SIG-M5 (cell line): ENCODE results near the gene NOL12.
"Not testable (repeated sequence)": the region's sequence is repeated elsewhere in the genome, so short reads cannot be mapped to it uniquely, and the experiment has no call there.

Experiments
- DNase-seq: peaks from one replicate; lab custom pipeline; 2025; lab: John Stamatoyannopoulos, UW

The NOL12 gene

DNA sequence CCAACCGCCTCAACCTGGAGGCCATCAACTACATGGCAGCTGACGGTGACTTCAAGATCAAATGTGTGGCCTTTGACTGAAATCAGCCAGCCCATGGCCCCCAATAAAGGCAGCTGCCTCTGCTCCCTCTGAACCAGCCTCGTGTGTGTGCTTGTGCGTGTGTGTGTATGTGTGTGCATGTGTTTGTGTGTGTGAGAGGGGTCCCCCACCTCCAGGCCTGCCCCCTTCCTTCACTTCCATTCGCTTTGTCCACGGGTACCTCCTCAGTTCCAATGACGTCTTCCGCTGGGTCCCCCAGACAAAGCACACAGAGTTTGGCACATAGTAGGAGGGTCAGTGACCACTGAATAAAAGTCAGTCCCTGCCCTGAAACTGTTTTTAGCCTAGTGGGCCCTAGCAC is 6.5 kb upstream of the NOL12 start:
- DNase-seq: no peak

DNA sequence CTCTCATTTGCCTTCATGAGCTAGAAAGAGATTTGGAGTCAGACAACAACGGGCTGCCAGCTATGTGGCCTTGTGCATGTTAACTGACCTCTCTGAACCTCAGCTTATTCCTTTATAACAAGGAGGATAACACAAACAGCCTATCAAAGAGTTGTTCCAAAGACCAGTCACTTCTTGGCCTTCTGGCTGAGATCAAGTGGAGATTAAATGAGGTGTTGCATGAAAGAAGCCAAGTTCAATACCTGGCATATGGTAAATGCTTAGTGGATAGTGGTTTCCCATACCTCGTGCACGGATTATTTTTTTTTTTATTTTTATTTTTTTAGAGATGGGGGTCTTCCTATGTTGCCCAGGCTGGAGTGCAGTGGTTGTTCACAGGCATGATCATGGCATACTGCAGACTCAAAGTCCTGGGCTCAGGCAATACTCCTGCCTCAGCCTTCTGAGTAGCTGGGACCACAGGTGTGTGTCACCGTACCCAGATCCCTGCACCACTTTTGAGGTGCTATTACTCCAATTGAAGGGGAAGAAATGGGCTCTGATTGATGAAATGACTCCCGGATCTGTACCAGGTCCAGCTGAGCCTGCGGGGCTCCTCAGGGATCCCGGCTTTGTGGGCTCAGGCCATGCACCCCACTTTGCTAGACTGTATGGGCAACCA is 5.8 kb upstream of the NOL12 start:
- no peak for DNase-seq

DNA sequence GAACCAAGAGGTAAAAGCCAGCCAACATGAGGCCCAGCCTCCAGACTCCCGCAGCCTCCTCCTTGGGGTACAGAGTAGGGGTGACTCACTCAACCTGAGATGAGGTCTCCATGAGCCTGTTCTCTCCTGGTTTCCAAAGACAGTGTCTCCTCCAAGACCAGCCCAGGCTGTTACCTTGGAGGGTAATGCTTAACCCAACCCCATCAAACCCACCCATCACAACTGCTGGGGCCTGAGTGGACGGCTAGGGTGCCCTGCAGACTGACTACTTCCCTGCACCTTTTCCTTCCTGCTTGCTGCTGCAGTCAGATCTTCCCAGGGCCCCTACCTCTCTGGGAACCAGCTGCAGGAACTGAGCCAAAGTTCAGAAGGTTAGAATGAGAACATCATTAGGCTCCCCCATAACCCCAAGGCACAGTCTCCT is 5.1 kb upstream of the NOL12 start:
- DNase-seq: no peak

DNA sequence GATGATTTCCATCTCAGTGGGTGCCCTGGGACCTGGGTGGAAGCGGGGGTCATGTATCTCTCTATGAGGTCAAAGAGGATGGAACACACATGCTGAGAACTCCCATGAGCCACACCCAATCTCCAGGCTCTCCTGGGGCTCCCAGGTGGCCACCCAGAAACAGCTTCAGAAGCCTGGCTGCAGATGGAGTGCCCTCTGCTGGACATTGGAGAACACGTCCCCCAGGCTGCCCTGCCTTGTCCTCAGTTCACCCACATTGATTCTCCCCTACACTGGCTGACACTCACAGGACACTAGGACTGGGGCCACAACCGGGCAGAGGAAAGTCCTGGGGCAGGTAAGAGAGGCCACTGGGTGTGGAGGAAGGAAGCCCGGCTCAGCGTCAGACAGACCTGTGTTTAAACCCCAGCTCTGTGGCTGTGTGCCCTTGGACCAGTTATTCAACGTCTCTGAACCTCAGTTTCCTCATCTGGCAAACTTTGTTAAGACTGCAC is 4.5 kb upstream of the NOL12 start:
- DNase-seq: no peak

DNA sequence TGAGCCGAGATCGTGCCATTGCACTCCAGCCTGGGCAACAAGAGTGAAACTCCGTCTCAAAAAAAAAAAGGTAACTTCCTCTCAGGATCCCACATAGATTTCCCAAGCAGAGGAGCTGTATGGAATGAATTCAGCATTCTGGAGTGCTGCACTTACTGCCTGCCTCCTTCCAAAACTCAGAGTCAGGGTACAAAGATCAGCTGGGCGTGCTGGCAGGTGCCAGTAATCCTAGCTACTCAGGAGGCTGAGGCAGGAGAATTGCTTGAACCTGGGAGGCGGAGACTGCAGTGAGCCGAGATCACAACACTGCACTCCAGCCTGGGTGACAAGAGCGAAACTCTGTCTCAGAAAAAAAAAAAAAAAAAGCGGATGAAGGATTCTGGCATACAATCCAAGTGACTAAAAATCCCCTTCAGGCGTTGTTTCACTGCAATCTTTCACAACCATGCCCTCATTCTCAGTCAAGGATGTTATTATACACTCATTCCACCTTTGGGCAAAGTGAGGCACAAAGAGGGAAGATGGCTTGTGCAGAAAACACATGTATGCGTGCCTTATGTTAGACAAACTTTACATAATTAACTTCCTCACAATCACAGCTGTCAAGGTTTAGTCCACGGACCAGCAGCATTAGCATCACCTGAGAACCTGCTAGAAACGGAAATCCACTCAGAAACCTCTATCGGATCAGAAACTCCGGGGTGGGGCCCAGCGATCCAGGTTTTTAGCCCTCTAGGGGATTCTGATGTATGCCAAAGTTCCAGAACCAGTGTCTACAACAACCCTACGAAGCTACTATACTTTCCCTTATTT is 1.1 kb upstream of the NOL12 start:
- no peak for DNase-seq

DNA sequence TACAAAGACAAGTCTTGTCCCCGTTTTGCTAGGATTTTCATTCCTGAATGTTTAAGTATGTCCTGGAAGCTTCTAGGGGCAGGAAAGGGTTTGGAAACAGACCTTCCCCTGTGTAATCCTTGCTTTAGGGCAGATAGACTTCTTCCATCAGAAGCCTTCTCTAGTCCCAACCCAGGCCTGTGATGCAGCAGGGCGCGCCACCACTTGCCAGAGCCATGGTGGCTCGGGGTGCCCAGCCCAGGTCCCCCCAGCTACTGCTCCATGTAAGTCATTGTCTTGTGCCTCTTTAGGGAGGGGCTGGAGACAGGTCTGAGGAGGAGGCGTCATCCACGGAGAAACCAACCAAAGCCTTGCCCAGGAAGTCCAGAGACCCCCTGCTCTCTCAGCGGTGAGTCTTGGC is 4.3 kb downstream of the NOL12 start:
- DNase-seq: no peak

DNA sequence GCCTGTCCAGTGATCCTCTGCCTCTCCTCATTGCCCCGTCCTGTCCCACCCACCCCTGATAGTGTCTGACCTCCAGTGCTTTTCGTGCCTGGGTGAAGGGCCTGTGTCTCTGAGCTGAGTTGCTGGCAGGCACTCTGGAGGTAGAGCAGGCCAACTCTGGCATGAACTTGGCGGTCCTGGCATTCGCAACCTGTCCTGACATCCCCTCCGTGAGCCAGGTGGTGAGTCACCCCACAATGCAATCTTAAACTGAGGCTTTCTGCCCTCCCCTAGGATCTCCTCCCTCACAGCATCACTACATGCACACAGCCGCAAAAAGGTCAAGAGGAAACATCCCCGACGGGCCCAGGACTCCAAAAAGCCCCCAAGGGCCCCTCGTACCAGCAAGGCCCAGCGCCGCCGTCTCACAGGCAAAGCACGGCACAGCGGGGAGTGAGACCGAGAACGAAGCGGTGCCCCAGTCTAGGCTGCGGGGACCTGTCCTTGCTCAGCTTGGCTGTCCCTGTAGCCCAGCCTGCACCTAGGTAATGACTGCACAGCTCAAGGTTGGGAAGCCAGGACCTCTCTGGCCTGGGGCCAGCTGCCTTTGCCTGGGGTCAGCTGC is 4.9 kb downstream of the NOL12 start:
- DNase-seq: no peak

DNA sequence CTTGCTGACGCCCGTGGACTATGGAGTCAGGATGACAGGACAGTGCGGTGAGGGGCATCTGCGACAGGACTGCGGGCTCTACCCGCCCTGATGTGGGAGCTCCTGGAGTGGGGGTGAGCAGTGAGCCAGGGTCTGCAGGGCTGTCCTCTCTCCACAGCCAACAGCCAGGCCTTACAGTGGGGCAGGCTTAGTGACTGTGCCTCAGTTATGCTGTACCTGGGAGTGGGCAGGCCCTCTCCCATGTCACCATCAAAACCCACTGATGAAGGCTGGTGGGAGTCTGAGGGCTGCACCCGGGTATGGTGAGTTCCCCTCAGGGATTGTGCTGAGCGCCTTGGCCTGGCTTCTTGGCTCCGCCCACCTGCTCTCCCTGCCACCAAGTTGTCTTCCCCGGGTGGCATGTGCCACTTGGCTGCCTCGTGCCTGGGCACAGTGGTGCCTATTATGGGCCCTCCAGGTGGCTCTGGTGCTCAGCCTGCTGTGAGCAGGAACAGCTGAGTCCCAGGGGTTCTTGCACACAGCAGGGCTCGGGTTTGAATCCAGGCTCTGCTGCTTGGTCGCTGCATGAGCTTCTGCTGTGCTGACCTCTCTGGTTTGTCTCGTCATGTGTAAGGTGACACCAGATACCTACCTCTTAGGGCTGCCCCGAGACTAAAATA is 6.6 kb downstream of the NOL12 start:
- DNase-seq: no peak

DNA sequence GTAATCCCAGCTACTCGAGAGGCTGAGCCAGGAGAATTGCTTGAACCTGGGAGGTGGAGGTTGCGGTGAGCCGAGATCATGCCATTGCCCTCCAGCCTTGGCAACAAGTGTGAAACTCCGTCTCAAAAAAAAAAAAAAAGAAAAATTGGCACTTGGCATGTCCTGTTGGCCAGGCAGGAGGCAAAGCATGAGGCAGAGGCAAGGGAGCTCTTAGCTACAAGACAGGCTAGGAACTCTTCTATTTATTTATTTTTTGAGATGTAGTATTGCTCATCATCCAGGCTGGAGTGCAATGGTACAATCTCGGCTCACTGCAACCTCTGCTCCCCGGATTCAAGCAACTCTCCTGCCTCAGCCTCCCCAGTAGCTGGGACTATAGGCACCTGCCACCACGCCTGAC is 8.0 kb downstream of the NOL12 start:
- not testable (repeated sequence) for DNase-seq

DNA sequence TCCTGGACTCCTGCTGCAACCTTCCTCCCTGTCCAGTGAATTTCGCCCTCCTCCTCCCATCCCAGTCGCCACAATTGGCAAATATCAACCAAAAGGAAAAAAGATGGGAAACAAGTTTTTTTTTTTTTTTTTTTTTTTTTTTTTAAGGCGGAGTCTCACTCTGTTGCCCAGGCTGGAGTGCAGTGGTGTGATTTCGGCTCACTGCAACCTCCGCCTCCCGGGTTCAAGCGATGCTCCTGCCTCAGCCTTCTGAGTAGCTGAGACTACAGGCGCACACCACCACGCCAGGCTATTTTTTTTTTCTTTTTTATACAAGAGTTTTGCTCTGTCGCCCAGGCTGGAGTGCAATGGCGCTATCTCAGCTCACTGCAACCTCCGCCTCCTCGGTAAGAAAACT is 10.1 kb downstream of the NOL12 start:
- DNase-seq: not testable (repeated sequence)

DNA sequence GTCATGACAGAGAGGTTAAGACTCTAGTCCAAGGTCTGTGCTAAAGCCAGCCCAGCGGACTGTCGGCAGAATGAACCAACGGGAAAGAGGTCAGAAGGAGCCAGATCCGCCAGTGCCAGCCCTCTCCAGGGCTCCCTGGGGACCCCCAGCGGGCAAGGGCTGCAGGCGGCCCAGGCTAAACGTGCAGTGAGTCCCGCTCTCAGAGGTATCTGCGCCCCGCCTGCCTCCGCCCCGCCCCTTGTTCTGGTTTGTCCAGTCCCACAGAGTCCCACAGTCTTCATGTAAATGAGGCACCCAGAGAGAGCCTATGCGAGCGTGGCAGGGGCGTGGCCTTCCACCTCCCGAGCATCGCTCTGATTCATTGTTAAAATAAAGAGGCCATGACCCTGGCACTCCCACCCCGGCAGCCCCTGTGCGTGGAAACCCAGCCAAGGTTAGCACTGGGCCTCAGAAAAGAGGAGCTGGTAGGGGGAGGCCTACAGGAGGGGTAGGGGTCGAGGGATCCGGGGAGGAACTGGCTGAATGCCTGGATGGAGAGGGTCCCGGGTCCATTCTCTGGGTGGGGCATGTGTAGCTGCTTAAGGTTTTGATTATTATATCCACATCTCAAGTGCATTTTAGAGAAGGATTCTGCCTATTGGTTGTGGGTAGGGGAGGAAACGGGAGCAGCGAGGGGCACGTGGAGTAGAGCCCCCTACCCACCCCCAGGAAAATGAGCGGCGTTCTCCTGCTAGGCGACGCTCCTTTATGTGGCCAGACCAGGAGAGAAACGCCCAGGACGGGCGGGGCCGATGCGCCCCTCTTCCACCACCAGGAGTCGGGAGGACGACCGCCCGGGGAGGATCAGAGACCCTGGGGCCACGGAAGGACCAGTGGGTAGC is 10.8 kb downstream of the NOL12 start, which contains the start of gene TRIOBP:
Gene TRIOBP (plus strand): TSS at position 392 of the 881 bp plus-strand sequence. CDS start 4,318 bp downstream, outside the sequence.
- DNase-seq: no peak

DNA sequence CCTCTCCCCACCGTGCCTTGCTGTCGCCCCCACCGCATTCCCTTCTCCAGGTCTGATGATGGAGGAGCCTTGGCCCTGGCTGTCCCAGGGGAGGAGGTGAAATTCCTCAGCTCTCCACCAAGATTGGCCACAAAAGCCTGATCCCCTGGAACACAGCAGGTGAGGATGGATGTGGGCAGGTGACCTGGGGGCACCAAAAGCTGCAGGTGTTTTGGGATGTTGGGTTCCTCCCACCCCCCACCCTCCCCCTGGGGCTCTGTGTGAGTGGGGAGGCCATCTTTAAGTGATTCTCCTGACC is 11.3 kb downstream of the NOL12 start:
- DNase-seq: no peak

DNA sequence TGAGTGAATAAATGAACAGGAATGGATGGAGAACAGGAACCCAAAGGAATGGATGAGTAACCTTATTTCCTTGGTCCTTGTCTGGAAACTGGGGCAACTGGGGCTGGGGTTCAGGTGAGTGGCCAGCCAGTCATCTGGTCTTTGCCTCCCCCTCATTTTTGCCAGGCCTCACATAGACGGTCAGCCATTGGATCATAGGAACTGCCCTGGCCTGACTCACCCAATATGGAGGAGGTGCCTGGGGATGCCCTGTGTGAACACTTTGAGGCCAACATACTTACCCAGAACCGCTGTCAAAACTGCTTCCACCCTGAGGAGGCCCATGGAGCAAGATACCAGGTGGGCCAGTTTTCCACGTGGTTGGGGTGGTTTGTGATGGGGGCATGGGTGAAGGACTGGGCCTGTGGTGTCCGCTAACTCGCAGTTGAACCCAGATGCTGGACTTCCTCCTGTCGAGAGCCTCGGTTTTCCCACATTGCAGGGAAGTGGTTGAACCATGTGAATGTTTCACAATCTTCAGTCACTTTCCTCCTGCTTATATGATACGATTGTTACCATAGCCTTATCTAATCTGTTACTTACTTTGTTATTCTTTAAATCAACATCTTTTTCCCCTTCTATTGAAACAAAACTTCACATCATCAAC is 15.1 kb downstream of the NOL12 start:
- DNase-seq: no peak

DNA sequence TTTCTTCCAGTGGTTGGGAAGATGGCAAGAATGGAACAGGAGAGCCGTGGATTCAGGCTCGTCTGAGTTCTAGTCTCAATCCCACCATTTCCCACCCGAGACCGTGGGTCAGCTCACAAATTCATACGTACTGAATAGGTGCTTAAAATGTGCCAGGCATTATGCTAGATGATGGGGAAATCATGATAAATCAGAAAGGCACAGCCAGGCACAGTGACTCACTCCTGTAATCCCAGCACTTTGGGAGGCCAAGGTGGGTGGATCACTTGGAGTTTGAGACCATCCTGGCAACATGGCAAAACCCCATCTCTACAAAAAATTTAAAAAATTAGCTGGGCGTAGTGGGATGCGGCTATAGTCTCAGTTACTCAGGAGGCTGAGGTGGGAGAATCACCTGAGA is 17.8 kb downstream of the NOL12 start:
- no peak for DNase-seq

DNA sequence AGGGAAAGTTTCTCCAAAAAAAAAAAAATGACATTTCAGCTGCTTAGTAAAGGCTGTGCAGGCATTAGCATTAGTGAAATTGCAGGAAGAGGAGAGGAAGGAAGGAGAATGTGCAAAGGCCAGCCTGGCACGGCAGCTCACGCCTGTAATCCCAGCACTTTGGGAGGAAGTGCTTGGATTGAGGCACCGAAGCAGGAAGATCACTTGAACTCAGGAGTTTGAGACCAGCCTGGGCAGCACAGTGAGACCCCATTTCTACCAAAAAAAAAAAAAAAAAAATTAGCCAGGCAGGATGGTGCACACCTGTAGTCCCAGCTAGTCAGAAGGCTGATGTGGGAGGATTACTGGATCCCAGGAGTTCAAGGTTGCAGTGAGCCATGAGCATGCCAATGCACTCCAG is 18.5 kb downstream of the NOL12 start:
- no peak for DNase-seq

DNA sequence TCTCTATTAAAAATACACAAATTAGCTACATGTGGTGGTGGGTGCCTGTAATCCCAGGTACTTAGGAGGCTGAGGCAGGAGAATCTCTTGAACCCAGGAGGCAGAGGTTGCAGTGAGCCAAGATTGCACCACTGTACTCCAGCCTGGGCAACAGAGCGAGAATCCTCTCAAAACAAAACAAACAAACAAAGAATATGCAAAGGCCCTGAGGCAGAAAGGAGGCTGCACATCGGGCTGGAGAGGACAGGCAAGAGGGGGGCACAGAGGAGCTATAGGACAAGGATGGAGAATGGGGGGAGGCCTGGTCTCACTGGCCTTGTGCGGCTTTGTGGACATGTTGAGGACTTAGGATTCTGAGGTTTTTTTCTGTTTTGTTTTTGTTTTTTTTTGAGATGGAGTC is 19.1 kb downstream of the NOL12 start:
- no peak for DNase-seq

DNA sequence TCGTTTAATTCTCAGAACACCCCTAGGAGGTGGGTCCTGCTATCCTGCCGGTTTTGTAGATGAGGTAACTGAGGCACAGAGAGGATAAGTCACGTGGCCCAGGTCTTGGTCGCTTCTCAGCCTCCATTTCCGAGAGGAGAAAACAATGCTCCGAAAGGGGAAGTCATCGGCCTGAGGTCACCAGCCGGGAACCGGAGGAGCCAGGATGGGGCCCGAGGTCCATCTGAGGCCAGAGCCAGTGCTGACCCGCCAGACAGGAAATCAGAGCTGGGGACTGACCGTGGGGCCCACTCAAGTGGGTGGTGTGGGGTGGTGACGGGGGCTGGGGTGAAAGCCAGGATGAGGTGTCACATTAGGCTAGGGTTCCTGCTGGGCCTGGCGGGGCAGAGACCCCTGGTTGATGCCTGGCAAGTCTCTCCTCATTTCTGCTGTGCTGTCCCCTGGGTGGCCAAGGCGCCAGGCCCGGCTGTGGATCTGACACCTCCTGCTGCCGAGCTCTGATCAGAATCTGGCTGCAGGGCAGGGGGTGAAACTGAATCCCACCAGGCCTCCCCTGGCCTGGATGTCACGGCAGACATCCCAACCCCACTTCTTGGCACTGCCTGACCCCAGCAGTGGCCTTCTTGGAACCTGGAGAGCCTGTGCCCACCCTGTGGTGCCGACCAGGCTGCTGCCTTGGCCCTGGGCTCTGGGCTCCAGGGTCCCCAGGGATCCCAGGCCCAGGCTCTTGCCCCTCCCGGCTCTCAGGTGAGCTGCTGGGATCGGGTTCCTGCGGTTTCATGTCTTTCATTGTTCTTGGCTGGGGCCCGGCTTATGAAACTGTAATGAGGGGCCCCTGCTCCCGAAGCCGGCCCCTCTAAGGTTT is 22.7 kb downstream of the NOL12 start:
- no peak for DNase-seq

DNA sequence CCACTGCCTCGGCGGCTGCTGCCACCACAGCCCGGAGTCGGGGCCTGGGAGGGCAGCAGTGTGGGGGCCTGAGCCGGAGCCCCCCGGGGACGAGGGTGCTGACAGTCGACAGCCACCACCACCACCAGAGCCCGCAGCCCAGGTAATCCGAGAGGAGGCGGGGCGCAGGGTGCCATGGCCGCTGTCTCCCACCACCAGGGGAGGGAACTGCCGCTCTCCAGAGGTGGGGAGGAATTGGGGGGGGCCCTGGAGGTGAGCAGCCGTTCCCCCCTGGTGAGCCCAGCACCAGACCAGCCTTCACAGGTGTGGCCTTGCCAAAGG is 23.3 kb downstream of the NOL12 start:
- no peak for DNase-seq

DNA sequence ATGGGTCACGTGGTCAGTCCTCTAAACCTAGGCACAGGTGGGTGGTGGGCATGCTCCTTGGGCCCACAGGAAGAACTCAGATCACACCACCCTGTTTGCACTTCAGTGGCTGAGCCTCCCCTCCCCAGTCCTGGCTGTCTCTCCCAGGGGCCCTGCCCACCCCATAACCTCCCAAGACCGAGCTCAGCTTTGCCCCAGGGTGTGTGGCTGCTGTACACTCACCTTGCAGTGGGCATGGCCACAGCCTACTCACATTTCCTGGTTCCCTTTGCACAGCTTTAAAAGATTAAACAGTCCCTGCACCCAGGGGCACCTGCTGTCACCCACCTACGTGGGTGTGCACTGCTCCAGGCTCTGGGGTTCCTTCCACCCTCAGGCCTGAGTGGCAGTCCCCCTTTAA is 24.5 kb downstream of the NOL12 start:
- DNase-seq: no peak

DNA sequence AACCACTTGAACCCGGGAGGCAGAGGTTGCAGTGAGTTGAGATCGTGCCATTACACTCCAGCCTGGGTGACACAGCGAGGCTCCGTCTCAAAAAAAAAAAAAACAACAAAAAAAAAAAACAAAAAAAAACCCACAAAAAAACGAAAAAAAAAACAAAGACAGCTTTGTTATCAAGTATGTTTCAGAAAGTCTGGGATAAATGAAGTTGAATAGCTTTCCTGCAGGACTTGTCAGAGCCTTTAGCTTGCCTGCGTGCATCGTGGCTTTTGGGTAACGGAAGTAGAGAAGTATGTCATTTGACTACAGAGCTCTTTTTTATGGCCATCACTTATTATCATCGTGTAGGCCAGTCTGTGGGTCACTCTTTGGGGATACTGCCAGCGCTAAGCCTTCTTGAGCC is 25.3 kb downstream of the NOL12 start:
- DNase-seq: no peak
